Measurements from ENCODE around the gene ANKRD33B.

DNA sequence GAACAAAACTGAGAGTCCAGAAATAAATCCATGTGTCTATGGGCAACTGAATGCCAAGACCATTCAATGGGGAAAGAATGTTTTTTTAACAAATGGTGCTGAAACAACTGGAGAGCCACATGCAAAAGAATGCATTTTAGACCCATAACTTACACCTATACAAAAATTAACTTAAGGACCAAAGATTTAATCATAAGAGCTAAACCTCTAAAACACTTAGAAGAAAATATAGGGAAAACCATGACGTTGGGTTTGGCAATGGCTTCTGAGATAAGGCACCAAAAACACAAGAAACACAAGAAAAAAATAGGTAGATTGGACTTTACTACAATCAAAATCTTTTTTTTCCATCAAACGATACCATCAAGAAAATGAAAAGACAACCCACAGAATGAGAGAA, 48.4 kb upstream of the ANKRD33B start:
- no peak for TF ChIP-seq CTCF (IDR thresholded peaks at IDR 0.05)
- no peak for TF ChIP-seq POLR2A (IDR thresholded peaks at IDR 0.05)
